ENCODE data around the gene PRIM2. TPM values are rescaled to one million over a fixed set of nuclear protein-coding genes. Genes with fewer than 3 reads are reported as not detected.
"Not testable (repeated sequence)": the region's sequence is repeated elsewhere in the genome, so short reads cannot be mapped to it uniquely, and the experiment has no call there.

The PRIM2 gene
- total and polyA plus RNA-seq, 2 of the 8 experiments (the other 6 are each of a cell fraction or from before 2014, with no cell fraction given) = 20.8 to 46.8 TPM

DNA sequence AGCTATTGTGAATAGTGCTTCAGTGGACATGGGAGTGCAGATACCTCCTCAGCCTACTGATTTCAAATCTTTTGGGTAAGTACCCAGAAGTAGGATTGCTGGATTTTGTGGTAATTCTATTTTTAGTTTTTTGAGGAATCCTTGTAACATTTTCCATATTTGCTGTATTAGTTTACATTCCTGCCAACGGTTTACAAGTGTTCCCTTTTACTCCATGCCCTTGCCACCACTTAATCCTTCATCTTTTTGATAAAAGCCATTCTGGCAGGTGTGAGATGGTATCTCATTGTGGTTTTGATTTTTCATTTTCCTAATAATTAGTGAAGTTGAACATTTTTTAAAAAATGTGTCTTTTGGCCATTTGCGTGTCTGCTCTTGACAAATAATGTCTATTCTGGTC lies 125.8 kb downstream of the PRIM2 start:
- H3K18ac ChIP-seq (ENCODE audit: extremely low read depth, low read length); H3K14ac ChIP-seq (ENCODE audit: insufficient read length); H3K27me3 ChIP-seq (replicated peaks in 1 of 4; ENCODE audit: control insufficient read depth in 3 of 4, extremely low read depth in 1 of 4, insufficient read depth in 3 of 4, low read length in 3 of 4); H3K23ac ChIP-seq (ENCODE audit: insufficient read length); H2AK5ac ChIP-seq (ENCODE audit: low read depth, low read length); H3K4me1 ChIP-seq (replicated peaks in 1 of 4; ENCODE audit: control insufficient read depth in 3 of 4, insufficient read depth in 4 of 4, low read length in 3 of 4); H3K9ac ChIP-seq (replicated peaks in 1 of 4; ENCODE audit: extremely low read depth in 1 of 4, low read depth in 3 of 4, low read length in 3 of 4); H3K4ac ChIP-seq (replicated peaks; ENCODE audit: insufficient read length, low read depth, low read length); H3K36me3 ChIP-seq (ENCODE audit: control insufficient read depth in 2 of 4, insufficient read depth in 4 of 4, low read length in 3 of 4); H2BK120ac ChIP-seq (replicated peaks; ENCODE audit: low read depth, low read length); H4K20me1 ChIP-seq (replicated peaks in 1 of 2; ENCODE audit: control insufficient read depth in 1 of 2, insufficient read depth in 2 of 2, low read length in 2 of 2); H3K9me3 ChIP-seq (ENCODE audit: insufficient read depth in 2 of 2, low read depth in 1 of 2, low read length in 1 of 2); H4K91ac ChIP-seq (replicated peaks; ENCODE audit: insufficient read length, low read length); H3K23me2 ChIP-seq (ENCODE audit: low read depth, low read length); H2BK20ac ChIP-seq (ENCODE audit: low read length); FAIRE-seq; H2BK12ac ChIP-seq (ENCODE audit: low read depth, low read length); H2AFZ ChIP-seq (ENCODE audit: low read length); H2BK5ac ChIP-seq (ENCODE audit: low read depth, low read length); H2BK15ac ChIP-seq (ENCODE audit: low read length); CTCF ChIA-PET (ENCODE audit: partially characterized antibody); H3K27ac ChIP-seq (ENCODE audit: low read depth, low read length); H3K56ac ChIP-seq (replicated peaks; ENCODE audit: insufficient read length, low read depth, low read length); H3K4me3 ChIP-seq (ENCODE audit: extremely low read depth in 1 of 4, insufficient read depth in 2 of 4, low read depth in 3 of 4, low read length in 4 of 4); H4K8ac ChIP-seq (ENCODE audit: extremely low read depth, insufficient read depth, low read length); H3K79me1 ChIP-seq (ENCODE audit: low read depth, low read length); DNase-seq (ENCODE audit: low read depth in 1 of 2, low spot score in 2 of 2); POLR2A ChIA-PET (ENCODE audit: partially characterized antibody); H4K5ac ChIP-seq (ENCODE audit: insufficient read length, low read depth, low read length); H3K4me2 ChIP-seq (ENCODE audit: insufficient read depth in 1 of 2, low read depth in 2 of 2, low read length in 2 of 2): not testable (repeated sequence)
- WGBS, 2 experiments (ENCODE audit: extremely low coverage in 1 of 2, insufficient coverage in 1 of 2, insufficient read length in 1 of 2, insufficient replicate concordance in 2 of 2, low coverage in 1 of 2, low lambda C conversion rate in 2 of 2, missing lambda C conversion rate in 1 of 2) = 83% methylated on average over 2 of the region's 2 CpGs; no CpG with 5 or more reads in 1 of the 2 experiments
- peaks cover 0 to 14% of the 10 kb centered on the region in 2 experiments; a peak in 2 of 4 replicates for H3K79me2 ChIP-seq (ENCODE audit: control insufficient read depth in 1 of 2, insufficient read depth in 2 of 2, low read length in 2 of 2)

DNA sequence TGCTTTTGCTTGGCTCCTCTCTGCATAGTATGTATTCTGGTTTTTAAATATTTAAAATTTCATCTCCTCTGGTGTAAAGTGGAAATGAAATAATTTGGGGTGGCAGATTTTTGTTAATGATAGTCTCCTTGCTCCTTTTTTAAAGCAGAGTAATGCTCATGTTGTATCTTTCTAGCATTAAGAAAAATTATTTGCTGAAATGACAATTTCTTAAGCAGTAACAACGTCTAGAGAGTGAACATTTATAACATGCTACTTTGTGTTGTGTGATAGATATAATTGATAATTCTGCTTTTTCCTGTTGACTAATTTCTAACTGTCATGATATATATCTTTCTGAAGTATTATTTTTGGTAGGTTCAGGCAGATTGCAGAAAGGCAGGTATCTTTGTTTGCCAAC lies 127.4 kb downstream of the PRIM2 start:
- H2BK120ac ChIP-seq (replicated peaks; ENCODE audit: low read depth, low read length); FAIRE-seq; H3K4ac ChIP-seq (replicated peaks; ENCODE audit: insufficient read length, low read depth, low read length); H3K4me3 ChIP-seq (ENCODE audit: extremely low read depth in 1 of 4, insufficient read depth in 2 of 4, low read depth in 3 of 4, low read length in 4 of 4); H4K20me1 ChIP-seq (replicated peaks in 1 of 2; ENCODE audit: control insufficient read depth in 1 of 2, insufficient read depth in 2 of 2, low read length in 2 of 2); H4K8ac ChIP-seq (ENCODE audit: extremely low read depth, insufficient read depth, low read length); H3K4me1 ChIP-seq (replicated peaks in 1 of 4; ENCODE audit: control insufficient read depth in 3 of 4, insufficient read depth in 4 of 4, low read length in 3 of 4); H2BK15ac ChIP-seq (ENCODE audit: low read length); H2AFZ ChIP-seq (ENCODE audit: low read length); H3K23ac ChIP-seq (ENCODE audit: insufficient read length); H2BK12ac ChIP-seq (ENCODE audit: low read depth, low read length); H3K9me3 ChIP-seq (ENCODE audit: insufficient read depth in 2 of 2, low read depth in 1 of 2, low read length in 1 of 2); H3K36me3 ChIP-seq (ENCODE audit: control insufficient read depth in 2 of 4, insufficient read depth in 4 of 4, low read length in 3 of 4); H3K27me3 ChIP-seq (replicated peaks in 1 of 4; ENCODE audit: control insufficient read depth in 3 of 4, extremely low read depth in 1 of 4, insufficient read depth in 3 of 4, low read length in 3 of 4); H2BK5ac ChIP-seq (ENCODE audit: low read depth, low read length); H3K14ac ChIP-seq (ENCODE audit: insufficient read length); H4K91ac ChIP-seq (replicated peaks; ENCODE audit: insufficient read length, low read length); H3K27ac ChIP-seq (ENCODE audit: low read depth, low read length); H2AK5ac ChIP-seq (ENCODE audit: low read depth, low read length); POLR2A ChIA-PET (ENCODE audit: partially characterized antibody); H2BK20ac ChIP-seq (ENCODE audit: low read length); DNase-seq (ENCODE audit: low read depth in 1 of 2, low spot score in 2 of 2); H3K56ac ChIP-seq (replicated peaks; ENCODE audit: insufficient read length, low read depth, low read length); H3K4me2 ChIP-seq (ENCODE audit: insufficient read depth in 1 of 2, low read depth in 2 of 2, low read length in 2 of 2); H4K5ac ChIP-seq (ENCODE audit: insufficient read length, low read depth, low read length); H3K23me2 ChIP-seq (ENCODE audit: low read depth, low read length); H3K9ac ChIP-seq (replicated peaks in 1 of 4; ENCODE audit: extremely low read depth in 1 of 4, low read depth in 3 of 4, low read length in 3 of 4); H3K18ac ChIP-seq (ENCODE audit: extremely low read depth, low read length); CTCF ChIA-PET (ENCODE audit: partially characterized antibody); H3K79me1 ChIP-seq (ENCODE audit: low read depth, low read length): not testable (repeated sequence)
- 79% methylated on average over 1 of the region's 1 CpG; no CpG with 5 or more reads in 1 of the 2 experiments for WGBS, 2 experiments (ENCODE audit: extremely low coverage in 1 of 2, insufficient coverage in 1 of 2, insufficient read length in 1 of 2, insufficient replicate concordance in 2 of 2, low coverage in 1 of 2, low lambda C conversion rate in 2 of 2, missing lambda C conversion rate in 1 of 2)
- peaks cover 0 to 14% of the 10 kb centered on the region in 2 experiments; a peak in 2 of 4 replicates for H3K79me2 ChIP-seq (ENCODE audit: control insufficient read depth in 1 of 2, insufficient read depth in 2 of 2, low read length in 2 of 2)

Measured in H1 (cell line).